HL-60/S4 treated with retinoic acid at 250 ng/mL for 4 days and 3 days (cell line): ENCODE results near the gene PSMG4.

ENCODE experiments used
- in situ Hi-C: fragments of 300-500 bp; cut with MboI; formaldehyde crosslinking; loops from 2 replicates; pipeline ENCODE4 v1.7.0; 2022; ENCODE audit warnings: low sequenced_read_pairs

PSMG4 gene

GRCh38 chr6:3271756-3272155, 13.0 kb downstream of the PSMG4 start:
- in situ Hi-C loops: loop anchor here (10.0 to 25.0 kb wide), 2 partner anchors 284 to 463 kb away; partner anchors contain the start of gene NQO2

DNA sequence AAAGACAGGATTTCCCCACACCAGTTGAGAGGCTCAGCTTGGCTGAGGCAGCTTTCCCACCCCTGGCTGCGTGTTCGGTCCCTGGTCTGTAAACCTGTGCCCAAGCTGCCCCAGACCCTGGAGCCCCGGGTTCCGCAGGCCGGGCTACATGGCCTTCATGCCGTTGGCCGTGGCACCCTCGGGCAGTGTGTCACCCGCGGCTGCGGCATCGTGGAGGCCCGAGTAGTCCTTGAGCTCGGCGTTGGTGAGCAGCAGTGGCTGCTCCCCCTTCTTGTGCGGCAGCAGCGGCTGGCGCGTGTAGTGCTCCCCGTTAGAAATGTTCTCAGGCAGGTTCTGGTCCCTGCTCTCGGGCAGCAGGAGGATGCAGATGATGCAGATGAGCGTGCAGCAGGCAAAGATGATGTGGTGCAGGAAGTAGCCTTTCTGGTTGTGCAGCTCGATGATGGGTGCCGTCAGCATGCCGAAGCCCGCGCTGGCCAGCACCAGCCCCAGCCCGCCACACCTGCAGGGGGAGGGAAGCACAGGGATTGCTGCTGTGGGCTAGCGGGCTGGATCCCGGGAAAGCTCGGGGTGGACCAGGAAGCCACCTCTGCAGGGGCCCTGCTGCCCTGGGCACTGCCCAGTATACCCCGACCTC, 14.3 kb downstream of the PSMG4 start:
- in situ Hi-C loops: loop anchor here (10.0 to 25.0 kb wide), 2 partner anchors 286 to 462 kb away; partner anchors contain the start of gene NQO2

DNA sequence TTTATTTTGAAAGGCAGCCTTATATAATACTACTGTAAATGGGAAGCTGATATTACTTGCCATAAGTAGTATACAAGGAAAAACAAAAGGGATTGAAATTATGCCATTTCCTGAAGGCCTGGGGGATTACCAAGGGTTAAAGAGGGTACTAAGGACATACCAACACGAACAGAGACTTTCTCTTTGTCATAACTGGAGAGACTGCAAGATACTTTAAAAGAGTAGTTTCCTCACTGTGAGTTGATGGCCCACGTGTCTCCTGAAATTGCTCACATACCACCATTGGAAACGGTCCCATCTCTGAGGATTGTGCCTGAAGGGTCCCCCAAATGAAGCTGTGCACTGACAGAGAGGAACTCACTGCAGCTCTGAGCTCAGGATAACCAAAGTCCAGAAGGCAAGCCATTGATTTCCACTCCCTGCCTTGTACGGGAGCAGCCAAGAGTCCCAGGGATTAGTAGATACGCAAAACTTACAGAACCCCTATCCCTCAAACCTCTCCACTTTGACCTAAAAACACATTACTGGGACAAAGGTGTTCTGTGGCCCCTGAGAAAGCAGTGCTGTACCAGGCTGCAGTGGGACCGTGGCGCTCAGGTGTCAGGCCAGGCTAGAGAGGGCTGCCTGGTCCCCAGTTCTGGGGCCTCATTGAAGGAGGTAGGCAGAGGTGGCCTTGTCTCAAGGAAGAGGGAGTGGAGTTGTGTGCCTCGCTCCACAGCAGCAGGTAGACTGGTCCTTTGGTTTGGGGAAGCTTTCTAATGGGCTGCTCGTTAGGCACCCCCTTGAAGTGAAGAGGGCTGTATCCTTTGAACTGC, 15.2 kb downstream of the PSMG4 start:
- in situ Hi-C loops: loop anchor here (10.0 to 25.0 kb wide), 2 partner anchors 287 to 461 kb away; partner anchors contain the start of gene NQO2

DNA sequence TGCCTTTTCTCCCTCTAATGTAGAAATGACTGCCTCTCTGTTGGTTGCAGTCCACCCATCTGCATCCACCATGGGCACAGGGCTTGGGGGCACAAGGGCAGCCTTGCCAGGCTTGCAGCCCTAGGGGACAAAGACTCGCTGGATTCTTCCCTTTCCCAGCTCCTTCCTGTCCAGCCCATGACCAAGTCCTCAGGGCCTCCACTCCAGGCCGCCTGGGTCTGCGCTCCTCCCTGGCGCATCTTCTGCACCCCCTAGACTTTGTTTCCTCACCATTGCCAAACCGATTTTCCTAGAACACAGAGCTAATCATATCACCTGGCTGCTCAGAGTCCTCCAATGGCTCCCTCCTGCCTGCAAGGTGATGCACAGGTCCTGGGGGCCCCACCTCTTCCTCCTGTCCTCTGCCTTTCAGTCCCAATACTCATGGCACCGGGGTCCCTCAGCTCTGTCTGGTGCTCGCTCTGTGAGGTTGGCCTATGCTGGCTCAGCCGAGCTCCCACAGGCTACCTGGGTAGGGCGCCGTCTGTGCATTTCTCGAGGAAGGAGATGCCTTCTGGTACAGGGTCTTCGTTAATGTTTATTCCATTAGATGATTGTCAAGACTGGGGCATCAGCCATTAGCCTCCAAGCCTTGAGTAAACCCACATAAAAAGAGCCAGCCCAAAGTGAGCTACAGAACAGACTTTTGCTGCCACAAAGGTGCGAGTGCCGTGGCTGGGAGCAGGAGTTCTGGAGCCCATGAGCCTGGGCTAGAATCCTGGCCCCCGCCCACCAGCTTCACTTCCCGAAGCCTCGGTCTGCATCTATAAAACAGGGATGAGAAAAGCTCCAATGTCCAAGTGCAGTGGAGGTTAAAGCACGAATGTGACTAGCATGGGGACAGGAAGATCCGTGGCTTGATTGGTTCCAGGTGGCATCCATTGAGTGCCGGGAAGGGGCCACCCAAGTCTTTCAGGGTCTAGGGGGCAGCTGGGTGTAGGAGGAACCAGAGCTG, 17.7 kb downstream of the PSMG4 start:
- in situ Hi-C loops: loop anchor here (10.0 kb wide), 1 partner anchor 458 kb away; no protein-coding TSS in a partner anchor

- in situ Hi-C loops: loop anchor here (10.0 kb wide), 1 partner anchor 458 kb away; no protein-coding TSS in a partner anchor
Observed at GRCh38 chr6:3277251-3277650, 18.5 kb downstream of the PSMG4 start.

GRCh38 chr6:3277851-3278416, 19.2 kb downstream of the PSMG4 start:
- in situ Hi-C loops: loop anchor here (10.0 kb wide), 1 partner anchor 457 kb away; no protein-coding TSS in a partner anchor

GRCh38 chr6:3278691-3279090, 19.9 kb downstream of the PSMG4 start:
- in situ Hi-C loops: loop anchor here (10.0 kb wide), 1 partner anchor 456 kb away; no protein-coding TSS in a partner anchor

GRCh38 chr6:3280091-3280490, 21.3 kb downstream of the PSMG4 start:
- in situ Hi-C loops: no loop called here

- in situ Hi-C loops: no loop called here
Observed at GRCh38 chr6:3280866-3281465, 22.2 kb downstream of the PSMG4 start.

DNA sequence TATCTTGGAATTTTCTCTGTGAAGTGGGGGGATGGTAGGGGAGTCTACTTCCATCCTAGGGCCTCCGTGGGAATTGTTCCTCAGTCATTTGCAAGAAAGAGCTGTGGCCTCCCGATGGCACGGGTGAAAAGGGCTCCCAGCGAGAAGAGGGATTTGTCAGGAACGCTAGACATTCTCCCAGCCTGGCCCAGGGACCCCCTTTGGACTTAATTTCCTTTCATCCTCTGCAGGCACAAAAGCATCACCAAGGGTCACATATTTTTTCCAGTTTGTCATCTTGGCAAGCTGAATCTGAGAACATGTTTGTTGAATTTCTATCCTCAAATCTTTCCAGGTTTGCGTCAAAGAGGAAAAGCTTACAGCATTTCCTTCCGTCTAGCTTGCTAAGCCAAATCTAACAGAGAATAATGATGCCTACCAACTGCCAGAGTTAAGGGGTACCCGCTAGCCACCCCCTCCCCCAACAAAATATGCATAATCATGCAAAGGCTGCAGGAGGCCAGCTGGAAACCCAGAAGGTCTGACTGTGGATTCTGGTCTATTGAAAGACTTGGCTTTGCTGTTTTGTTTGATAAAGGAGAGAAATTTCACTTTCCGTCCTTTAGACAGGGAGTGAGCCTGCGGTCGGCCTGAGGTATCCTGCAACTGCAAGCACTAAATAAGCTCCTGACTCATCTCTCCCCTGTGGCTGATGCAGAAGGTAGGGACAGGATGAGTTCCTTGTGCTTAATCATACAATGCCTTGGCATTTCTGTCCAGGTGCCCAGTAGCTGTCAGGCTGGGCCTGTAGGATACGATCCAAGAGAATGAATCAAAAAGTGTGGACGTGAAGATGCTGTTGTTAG, 23.1 kb downstream of the PSMG4 start:
- in situ Hi-C loops: no loop called here

GRCh38 chr6:3282476-3283236, 23.9 kb downstream of the PSMG4 start:
- in situ Hi-C loops: no loop called here

DNA sequence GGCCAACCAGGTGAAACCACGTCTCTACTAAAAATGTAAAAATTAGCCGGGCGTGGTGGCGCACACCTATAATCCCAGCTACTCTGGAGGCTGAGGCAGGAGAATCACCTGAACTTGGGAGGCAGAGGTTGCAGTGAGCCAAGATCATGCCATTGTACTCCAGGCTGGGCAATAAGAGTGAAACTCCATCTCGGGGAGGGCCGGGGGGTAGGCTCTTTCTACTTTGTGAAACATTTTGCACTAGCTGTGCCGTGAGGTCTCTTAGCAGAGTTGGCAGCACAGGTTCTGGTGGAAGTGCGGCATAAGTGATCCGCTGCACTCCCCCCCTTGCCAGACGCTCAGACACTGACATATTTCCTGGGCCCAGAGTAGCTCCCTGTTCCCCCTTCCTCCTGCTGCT, 24.5 kb downstream of the PSMG4 start:
- in situ Hi-C loops: no loop called here

- in situ Hi-C loops: no loop called here
Observed at GRCh38 chr6:3283641-3284435, 25.1 kb downstream of the PSMG4 start.

GRCh38 chr6:3284436-3284876, 25.7 kb downstream of the PSMG4 start:
- in situ Hi-C loops: no loop called here

DNA sequence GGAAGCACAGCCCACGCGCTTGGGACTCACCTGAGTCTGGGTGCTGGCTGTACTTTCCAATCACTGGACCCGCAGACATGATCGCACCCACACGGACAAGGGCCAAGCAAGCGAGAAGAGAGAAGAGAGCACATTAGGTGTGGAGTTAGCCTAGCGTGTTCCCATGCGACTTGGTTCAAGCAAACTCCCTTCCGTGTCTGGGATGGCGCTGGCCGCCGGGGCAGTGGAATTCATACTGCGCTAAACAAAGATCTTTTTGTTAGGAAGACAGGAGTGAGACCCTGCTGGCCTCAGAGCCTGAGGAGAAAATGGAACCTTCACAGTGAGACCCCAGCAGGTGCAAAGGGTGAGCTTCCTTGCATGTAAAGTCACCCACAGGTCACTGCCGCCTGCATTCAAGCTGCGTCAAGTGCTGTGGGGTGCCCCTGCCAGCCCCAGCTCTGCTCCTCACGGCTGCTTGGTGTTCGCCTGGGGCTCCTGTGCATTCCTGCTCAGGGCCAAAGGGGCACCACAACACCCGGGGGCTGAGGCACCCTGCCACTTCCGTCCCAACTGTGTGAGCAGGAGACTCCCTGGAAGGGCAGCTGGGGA, 26.4 kb downstream of the PSMG4 start:
- in situ Hi-C loops: no loop called here

- in situ Hi-C loops: no loop called here
Observed at GRCh38 chr6:3285732-3286131, 27.0 kb downstream of the PSMG4 start.

DNA sequence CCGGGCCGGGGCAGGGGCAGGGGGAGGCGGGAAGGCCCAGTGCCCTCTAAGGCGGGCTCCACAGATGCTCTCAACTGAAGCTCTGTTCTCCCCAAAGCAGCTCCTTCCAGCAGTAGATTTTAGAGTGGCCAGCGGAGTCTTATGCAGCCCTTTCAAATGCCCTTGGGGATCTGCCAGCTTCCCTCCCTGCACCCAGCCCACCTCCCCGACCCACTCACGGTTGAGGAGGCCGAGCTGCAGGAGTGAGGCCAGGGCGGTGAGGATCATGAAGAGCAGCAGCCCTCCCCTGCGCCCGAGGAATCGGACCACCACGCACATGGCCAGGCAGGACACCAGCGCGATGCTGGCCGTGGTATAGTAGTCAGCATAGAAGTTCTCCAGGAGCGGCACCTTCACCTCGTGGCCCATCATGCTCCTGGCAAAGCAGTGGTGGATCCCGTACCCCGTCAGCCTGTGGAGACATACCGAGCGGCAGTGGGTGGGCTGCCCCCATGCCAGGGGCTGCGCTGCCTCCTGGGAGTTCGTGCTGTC, 28.0 kb downstream of the PSMG4 start:
- in situ Hi-C loops: no loop called here
